ENCODE measurements around the gene CHD5. TPM values are rescaled to one million over a fixed set of nuclear protein-coding genes. Genes with fewer than 3 reads are reported as not detected.

The CHD5 gene
- total RNA-seq, 1 experiment from 2014 or later = 0.39 TPM

GRCh38 chr1:6069573-6069972 lies 110.5 kb downstream of the CHD5 start:
- Mint-ChIP-seq H3K4me3 (ENCODE audit: unreplicated experiment) (no peak overlapping the region), H3K36me3 (ENCODE audit: insufficient read depth, unreplicated experiment) (no peaks in the 10 kb centered on the region), H3K4me1 (ENCODE audit: low read depth, unreplicated experiment) (no peaks in the 10 kb centered on the region), H3K27ac (ENCODE audit: unreplicated experiment) (no peak overlapping the region), H3K9me3 (ENCODE audit: unreplicated experiment) (no peaks in the 10 kb centered on the region), H3K27me3 (ENCODE audit: insufficient read depth, unreplicated experiment) (no peaks in the 10 kb centered on the region)
- intact Hi-C loops (cut with micrococcal nuclease; ENCODE audit: unreplicated experiment) = no loop called here
- Histone ChIP-seq H3K4me1 (no peaks in the 10 kb centered on the region), H3K36me3 (ENCODE audit: control insufficient read depth, insufficient read depth, low read length) (no peaks in the 10 kb centered on the region), H3K27me3 (replicated peaks; ENCODE audit: control insufficient read depth, insufficient read depth, low read length) (no peaks in the 10 kb centered on the region), H3K4me3 (ENCODE audit: low read depth, low read length) (no peak overlapping the region), H3K9me3 (no peaks in the 10 kb centered on the region)
- CTCF ChIA-PET = no interaction called here
- no peak for TF ChIP-seq CTCF (IDR thresholded peaks at IDR 0.05; ENCODE audit: insufficient read depth in 1 of 2, low read depth in 1 of 2, low read length in 1 of 2, severe bottlenecking in 1 of 2, unreplicated experiment in 1 of 2)
- POLR2A ChIA-PET = no interaction called here
- no peak for DNase-seq
- BruUV-seq (replicated peaks) = no TSS peak

GRCh38 chr1:6068932-6069331 lies 111.2 kb downstream of the CHD5 start:
- Histone ChIP-seq H3K27me3 (replicated peaks; ENCODE audit: control insufficient read depth, insufficient read depth, low read length) (no peaks in the 10 kb centered on the region), H3K9me3 (no peaks in the 10 kb centered on the region), H3K4me1 (no peaks in the 10 kb centered on the region), H3K36me3 (ENCODE audit: control insufficient read depth, insufficient read depth, low read length) (no peaks in the 10 kb centered on the region), H3K4me3 (ENCODE audit: low read depth, low read length) (no peak overlapping the region)
- CTCF ChIA-PET = no interaction called here
- no TSS peak for BruUV-seq (replicated peaks)
- Mint-ChIP-seq H3K4me3 (ENCODE audit: unreplicated experiment) (no peak overlapping the region), H3K27ac (ENCODE audit: unreplicated experiment) (no peak overlapping the region), H3K4me1 (ENCODE audit: low read depth, unreplicated experiment) (no peaks in the 10 kb centered on the region), H3K27me3 (ENCODE audit: insufficient read depth, unreplicated experiment) (no peaks in the 10 kb centered on the region), H3K9me3 (ENCODE audit: unreplicated experiment) (no peaks in the 10 kb centered on the region), H3K36me3 (ENCODE audit: insufficient read depth, unreplicated experiment) (no peaks in the 10 kb centered on the region)
- TF ChIP-seq CTCF (IDR thresholded peaks at IDR 0.05; ENCODE audit: insufficient read depth in 1 of 2, low read depth in 1 of 2, low read length in 1 of 2, severe bottlenecking in 1 of 2, unreplicated experiment in 1 of 2) = no peak
- POLR2A ChIA-PET = no interaction called here
- no peak for DNase-seq
- intact Hi-C loops (cut with micrococcal nuclease; ENCODE audit: unreplicated experiment) = no loop called here

- H3K9me3 Mint-ChIP-seq (ENCODE audit: unreplicated experiment) = no peaks in the 10 kb centered on the region
- H3K27me3 Mint-ChIP-seq (ENCODE audit: insufficient read depth, unreplicated experiment) = no peaks in the 10 kb centered on the region
- TF ChIP-seq CTCF (IDR thresholded peaks at IDR 0.05; ENCODE audit: insufficient read depth in 1 of 2, low read depth in 1 of 2, low read length in 1 of 2, severe bottlenecking in 1 of 2, unreplicated experiment in 1 of 2) = no peak
- no peak for DNase-seq
- intact Hi-C loops (cut with micrococcal nuclease; ENCODE audit: unreplicated experiment) = no loop called here
- CTCF ChIA-PET = no interaction called here
- Histone ChIP-seq H3K4me3 (ENCODE audit: low read depth, low read length) (no peak overlapping the region), H3K27me3 (replicated peaks; ENCODE audit: control insufficient read depth, insufficient read depth, low read length) (no peaks in the 10 kb centered on the region), H3K4me1 (no peaks in the 10 kb centered on the region), H3K9me3 (no peaks in the 10 kb centered on the region), H3K36me3 (ENCODE audit: control insufficient read depth, insufficient read depth, low read length) (no peaks in the 10 kb centered on the region)
- POLR2A ChIA-PET = no interaction called here
- H3K4me3 Mint-ChIP-seq (ENCODE audit: unreplicated experiment) = no peak overlapping the region
- BruUV-seq (replicated peaks) = no TSS peak
- H3K27ac Mint-ChIP-seq (ENCODE audit: unreplicated experiment) = no peak overlapping the region
- no peaks in the 10 kb centered on the region for H3K36me3 Mint-ChIP-seq (ENCODE audit: insufficient read depth, unreplicated experiment)
- H3K4me1 Mint-ChIP-seq (ENCODE audit: low read depth, unreplicated experiment) = no peaks in the 10 kb centered on the region
Observed at GRCh38 chr1:6068073-6068472, 112.0 kb downstream of the CHD5 start.
